ENCODE data around the gene IPO13.

IPO13 gene

DNA sequence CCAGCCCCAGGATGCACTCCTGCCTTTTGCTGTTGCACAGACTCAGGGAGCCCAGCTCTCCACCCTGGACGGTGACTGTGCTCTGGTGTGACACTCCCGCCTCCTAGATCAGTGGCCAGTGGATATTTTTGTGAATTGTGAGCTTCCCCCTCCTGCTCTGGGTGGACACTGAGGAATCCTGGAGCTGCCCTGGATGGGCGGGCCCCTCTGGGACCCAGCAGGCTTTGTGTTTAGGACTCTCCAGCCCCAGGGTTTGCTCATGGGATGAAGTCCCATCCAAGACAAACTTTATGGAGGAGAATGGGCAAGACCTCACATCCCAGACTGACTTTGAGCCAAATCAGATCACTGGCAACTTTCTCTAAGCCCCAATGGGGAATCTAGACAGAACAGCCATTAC lies 68.5 kb downstream of the IPO13 start:
- DNase-seq (ENCODE audit: low read depth), result no peak
- TF ChIP-seq, protein P1, sequence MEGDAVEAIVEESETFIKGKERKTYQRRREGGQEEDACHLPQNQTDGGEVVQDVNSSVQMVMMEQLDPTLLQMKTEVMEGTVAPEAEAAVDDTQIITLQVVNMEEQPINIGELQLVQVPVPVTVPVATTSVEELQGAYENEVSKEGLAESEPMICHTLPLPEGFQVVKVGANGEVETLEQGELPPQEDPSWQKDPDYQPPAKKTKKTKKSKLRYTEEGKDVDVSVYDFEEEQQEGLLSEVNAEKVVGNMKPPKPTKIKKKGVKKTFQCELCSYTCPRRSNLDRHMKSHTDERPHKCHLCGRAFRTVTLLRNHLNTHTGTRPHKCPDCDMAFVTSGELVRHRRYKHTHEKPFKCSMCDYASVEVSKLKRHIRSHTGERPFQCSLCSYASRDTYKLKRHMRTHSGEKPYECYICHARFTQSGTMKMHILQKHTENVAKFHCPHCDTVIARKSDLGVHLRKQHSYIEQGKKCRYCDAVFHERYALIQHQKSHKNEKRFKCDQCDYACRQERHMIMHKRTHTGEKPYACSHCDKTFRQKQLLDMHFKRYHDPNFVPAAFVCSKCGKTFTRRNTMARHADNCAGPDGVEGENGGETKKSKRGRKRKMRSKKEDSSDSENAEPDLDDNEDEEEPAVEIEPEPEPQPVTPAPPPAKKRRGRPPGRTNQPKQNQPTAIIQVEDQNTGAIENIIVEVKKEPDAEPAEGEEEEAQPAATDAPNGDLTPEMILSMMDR (IDR thresholded peaks at IDR 0.05; ENCODE audit: control insufficient read depth, extremely low read depth, insufficient read depth), result no peak
- H3K4me3 ChIP-seq (ENCODE audit: low read depth, low read length), result no peak overlapping the region

DNA sequence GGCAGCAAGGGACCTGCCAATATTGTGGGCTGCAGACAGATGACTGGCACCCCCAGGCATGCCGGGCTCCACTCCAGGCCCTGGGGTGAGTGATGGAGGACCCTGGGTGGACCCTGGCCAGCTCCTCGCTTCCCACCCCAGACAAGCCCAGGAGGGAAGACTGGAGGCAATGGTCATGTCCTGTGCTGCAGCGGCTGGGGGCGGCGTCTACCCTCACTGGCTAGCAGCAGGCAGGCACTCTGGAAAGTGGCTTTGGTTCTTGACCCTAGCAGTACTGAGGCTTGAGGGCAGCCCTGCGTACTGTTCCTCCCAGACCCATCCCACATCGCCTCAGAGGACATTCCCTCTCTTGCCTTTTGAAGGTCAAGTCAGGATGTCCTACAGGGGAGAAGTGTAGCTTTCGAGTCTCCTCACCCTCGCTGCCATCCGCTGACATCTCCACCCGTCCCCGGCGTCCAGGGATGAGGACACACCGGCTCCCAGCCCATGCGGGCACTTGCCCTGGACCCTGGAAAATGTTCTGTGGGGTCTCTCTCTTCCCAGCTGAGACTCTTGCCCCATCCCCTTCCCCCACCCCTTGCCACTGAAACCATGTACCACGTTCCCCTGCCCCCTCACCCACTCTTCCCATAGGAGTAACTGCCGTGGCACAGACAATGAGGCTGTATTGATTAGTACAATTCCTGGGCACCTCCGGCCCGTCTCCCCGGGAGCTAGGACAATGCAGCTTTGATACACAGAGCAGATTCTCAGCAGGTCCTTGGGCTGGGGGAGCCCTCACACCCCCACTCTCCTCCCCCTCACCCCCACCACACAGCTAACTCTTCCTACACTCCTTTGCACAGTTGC lies 69.5 kb downstream of the IPO13 start:
- DNase-seq (ENCODE audit: low read depth), result no peak
- TF ChIP-seq, protein P1 (IDR thresholded peaks at IDR 0.05; ENCODE audit: control insufficient read depth, extremely low read depth, insufficient read depth), result no peak
- no peak overlapping the region for H3K4me3 ChIP-seq (ENCODE audit: low read depth, low read length)

DNA sequence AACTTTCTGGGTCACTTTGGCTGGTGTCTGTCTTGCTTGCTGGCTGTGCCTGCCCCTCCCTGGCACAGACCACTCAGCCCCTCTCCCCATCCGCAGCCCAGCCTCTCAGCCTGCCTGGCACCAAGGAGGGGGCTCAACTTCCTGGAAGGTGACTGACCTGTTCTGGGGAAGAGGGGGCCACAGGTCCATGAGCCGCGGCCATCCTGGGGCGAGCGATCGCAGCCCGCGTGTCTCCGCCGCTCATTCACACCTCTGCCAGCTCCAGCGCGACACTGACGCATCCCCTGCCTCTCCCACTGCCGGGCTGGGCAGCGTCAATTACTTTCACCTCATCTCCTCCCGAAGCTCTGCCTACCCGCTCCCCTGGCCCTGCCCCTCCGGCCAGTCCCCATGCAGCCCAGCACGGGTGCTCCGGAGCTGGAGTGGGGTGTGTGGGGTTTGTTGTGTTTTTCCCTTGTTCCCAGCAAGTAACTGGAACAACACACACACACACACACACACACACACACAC lies 70.2 kb downstream of the IPO13 start:
- TF ChIP-seq, protein P1 (IDR thresholded peaks at IDR 0.05; ENCODE audit: control insufficient read depth, extremely low read depth, insufficient read depth), result no peak
- H3K4me3 ChIP-seq (ENCODE audit: low read depth, low read length), result no peak overlapping the region
- DNase-seq (ENCODE audit: low read depth), result no peak
